Activated CD4-positive, alpha-beta T cell treated with anti-CD3 and anti-CD28 coated beads, Interleukin-10, Interleukin-2, amounts not matched to agents 100 ng/mL and 50 ng/mL, durations not matched to agents 16 hours and 8 hours (primary cell): ENCODE data around the gene SMIM5.

Source experiments
- DNase-seq: peaks from one replicate; pipeline ENCODE4 v3.0.0-alpha.2; 2020

The SMIM5 gene

GRCh38 chr17:75672011-75672410, 38.8 kb downstream of the SMIM5 start:
- no peak for DNase-seq

- no peak for DNase-seq
These were observed 40.3 kb downstream of the SMIM5 start for GRCh38 chr17:75673487-75673886.

DNA sequence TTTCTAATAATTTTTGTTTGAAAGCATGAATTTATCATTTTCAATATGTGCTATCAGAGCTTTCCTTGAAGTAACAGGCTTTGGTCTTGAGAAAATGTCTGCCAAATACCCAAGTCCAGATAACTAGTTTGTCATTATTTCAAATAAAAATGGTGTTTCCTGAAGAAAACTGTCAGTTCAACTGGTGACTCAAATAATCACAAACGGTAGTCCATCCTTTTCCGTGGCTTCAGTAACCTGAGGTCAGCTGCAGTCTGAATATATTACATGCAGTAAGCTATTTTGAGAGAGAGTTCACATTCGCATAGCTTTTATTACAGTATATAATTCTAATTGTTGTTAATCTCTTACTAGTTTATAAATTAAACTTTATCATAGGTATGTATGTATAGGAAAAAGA, 43.2 kb downstream of the SMIM5 start:
- DNase-seq, result no peak

GRCh38 chr17:75679706-75680211, 46.5 kb downstream of the SMIM5 start:
- no peak for DNase-seq

DNA sequence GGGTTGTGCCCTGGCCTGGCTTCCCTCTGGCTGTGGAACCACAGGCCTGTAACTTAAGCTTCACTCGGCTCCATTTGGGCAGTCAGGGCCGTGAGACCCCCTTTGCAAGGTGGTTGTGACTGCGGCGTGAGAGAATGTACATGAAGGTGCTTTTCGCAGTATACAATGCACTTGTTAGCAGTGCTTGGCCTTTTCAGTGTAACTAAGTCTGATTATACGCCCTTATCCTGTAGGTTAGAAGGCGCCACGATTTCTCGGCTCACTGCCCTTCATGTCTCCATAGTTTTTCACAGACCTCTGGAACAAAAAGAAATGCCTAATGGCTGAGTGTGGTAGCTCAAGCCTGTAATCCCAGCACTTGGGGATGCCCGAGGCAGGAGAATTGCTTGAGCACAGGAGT, 47.2 kb downstream of the SMIM5 start:
- no peak for DNase-seq

GRCh38 chr17:75681289-75681688, 48.1 kb downstream of the SMIM5 start:
- no peak for DNase-seq

GRCh38 chr17:75683583-75683982, 50.3 kb downstream of the SMIM5 start:
- no peak for DNase-seq

DNA sequence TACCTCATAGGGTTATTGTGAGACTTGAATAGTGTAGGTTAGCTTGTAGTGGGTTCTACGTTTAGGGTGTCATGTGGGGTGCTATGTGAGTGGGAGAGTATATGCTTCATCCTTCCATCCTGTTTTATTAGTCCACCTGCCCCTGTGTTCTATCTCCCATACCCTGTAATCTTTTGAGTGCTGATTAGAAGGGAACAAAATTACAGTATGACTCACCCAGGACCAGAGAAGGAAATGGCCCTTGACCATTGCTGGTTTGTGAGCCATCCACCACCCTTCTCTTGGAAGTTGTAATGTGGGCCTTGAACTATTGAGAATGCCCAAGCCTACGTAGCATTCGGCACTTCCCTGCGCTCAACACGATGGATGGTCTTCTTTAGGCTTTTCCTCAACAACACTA, 51.0 kb downstream of the SMIM5 start:
- no peak for DNase-seq

DNA sequence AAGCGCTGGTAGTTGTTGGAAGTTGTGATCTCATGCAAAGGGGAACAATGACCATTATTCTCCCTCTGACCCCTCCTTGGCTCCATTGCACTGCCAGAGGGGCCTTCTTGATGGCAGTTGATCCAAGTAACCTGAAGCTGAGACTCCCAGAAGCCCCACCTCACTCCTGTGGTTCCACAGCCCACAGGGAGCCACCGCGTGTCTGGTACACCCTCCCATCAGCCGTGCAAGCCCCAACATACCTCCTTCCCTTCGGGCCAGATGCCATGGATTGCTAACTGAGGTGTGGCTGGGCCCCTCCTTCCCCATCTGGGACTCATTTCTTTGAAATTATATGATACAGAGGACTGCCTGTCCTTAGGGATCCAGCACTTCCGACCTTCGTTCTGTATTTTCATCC, 51.7 kb downstream of the SMIM5 start:
- no peak for DNase-seq

- DNase-seq, result no peak
These were observed 52.3 kb downstream of the SMIM5 start for GRCh38 chr17:75685499-75685898.

- peak; percentile 44 for DNase-seq
These were observed 55.1 kb downstream of the SMIM5 start for GRCh38 chr17:75688209-75688825.

GRCh38 chr17:75689441-75689873, 56.2 kb downstream of the SMIM5 start:
- DNase-seq, result peak; percentile 60
